ENCODE measurements around the gene EHD4. TPM values are rescaled to one million over a fixed set of nuclear protein-coding genes. Genes with fewer than 3 reads are reported as not detected.

Gene EHD4
- polyA plus RNA-seq, 3 donors: 12.8 to 16.0 (median 14.2) TPM

DNA sequence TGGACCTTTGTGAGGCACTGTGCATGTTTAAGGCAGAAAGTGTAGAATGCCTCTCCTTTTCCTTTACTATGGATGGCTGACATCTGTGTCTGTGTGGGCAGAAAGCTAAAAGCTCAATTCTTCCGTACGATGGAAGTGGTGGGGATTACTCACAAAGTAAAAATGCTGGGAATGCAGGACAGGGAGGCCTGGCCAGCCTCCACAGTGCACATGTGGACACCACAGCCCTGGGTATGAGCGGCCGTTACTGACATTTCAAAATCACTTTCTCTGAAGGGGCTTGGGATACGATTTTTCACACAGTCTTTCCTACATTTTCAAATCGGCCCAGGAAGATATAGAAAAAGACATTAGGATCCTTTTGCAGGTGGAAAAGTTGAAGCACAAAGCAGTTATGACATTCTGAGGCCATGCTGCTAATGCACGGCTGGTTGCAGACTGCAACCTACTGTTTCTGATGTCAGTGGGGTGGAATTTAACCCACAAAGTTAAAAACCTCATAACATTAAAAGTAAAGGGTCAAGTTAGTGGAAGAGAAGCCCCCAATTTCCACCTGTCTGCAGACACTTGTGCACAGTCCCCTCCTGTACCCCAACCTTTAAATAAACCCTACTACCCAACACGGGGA is 27.9 kb downstream of the EHD4 start:
- intact Hi-C loops (cut with micrococcal nuclease): no loop called here

DNA sequence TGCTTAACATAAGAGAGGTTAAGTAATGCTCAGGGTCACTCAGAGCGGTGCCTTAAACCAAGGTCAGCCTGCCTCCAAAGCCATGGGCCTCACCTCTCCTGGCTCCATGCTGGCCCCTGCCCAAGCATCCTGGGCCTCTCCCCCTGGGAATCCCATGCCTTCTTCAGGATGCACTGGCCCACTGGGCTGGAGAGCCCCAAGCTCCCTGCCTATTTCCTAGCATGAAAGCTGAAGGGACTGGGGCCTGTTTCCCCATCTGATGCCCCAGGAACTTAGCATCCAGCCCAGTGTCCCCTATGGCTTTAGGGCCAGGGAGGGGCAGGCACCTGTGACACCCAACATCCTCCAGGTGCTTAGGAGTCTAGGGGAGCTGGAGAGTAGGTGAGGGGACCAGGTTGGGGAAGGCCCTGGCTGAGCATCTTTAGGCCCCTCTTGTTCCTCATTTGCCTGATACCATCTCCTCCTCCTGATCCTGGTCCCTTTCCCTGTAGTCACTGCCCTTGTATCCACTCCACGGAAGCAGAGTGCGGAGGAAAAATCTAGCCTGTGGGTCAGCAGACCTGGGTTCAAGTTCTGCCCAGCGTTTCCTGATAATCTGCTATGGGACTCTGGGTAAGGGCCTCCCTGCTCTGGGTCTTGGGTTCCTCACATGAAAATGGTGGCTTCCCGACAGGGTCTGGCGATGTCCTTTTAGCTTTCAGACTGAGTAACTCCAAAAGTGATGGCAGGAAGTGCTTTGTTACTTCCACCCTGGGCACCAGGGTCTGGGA is 28.6 kb downstream of the EHD4 start:
- Histone ChIP-seq H4K20me1 (ENCODE audit: insufficient read depth, low read length) (peaks cover 55% of the 10 kb centered on the region), H3K4me3 (replicated peaks in 1 of 3; ENCODE audit: low read depth in 2 of 3, low read length in 3 of 3) (no peak overlapping the region), H3K27ac (ENCODE audit: low read depth in 1 of 2, low read length in 2 of 2) (peak overlapping the region in 1 of 2 donors; percentile 32), H3K4me2 (replicated peaks; ENCODE audit: extremely low read depth, low read length, poor library complexity, severe bottlenecking) (no peak overlapping the region), H3K9ac (ENCODE audit: insufficient read depth, low read length, poor library complexity, severe bottlenecking) (no peak overlapping the region), H3K9me3 (replicated peaks in 1 of 2; ENCODE audit: control insufficient read depth in 1 of 2, insufficient read depth in 1 of 2, low read length in 2 of 2) (no peaks in the 10 kb centered on the region), H3K36me3 (replicated peaks in 1 of 2; ENCODE audit: control insufficient read depth in 1 of 2, insufficient read depth in 2 of 2, low read length in 2 of 2) (peaks cover 59 to 93% of the 10 kb centered on the region in 2 donors), H2AFZ (ENCODE audit: insufficient read depth, low read depth, low read length, poor library complexity, severe bottlenecking) (no peak overlapping the region), H3K4me1 (ENCODE audit: control insufficient read depth in 1 of 2, insufficient read depth in 2 of 2, low read length in 2 of 2) (no peaks in the 10 kb centered on the region), H3K79me2 (ENCODE audit: insufficient read depth, low read length) (peaks cover 59% of the 10 kb centered on the region), H3K27me3 (ENCODE audit: control insufficient read depth in 2 of 2, insufficient read depth in 2 of 2, low read length in 2 of 2) (no peaks in the 10 kb centered on the region)
- Mint-ChIP-seq H3K36me3 (peaks cover 72 to 90% of the 10 kb centered on the region in 2 donors), H3K4me1 (no peaks in the 10 kb centered on the region), H3K9me3 (peaks cover 0 to 2% (median 0%) of the 10 kb centered on the region in 7 donors), H3K27me3 (ENCODE audit: low read depth in 3 of 3) (peaks cover 0 to 3% (median 0%) of the 10 kb centered on the region in 3 donors), H3K4me3 (no peak overlapping the region), H3K27ac (peak overlapping the region in 5 of 7 donors; percentile 6 to 69 (median 25))
- intact Hi-C loops (cut with micrococcal nuclease): no loop called here
- DNase-seq: no peak
- 100% methylated on average over 4 of the region's 6 CpGs for WGBS (ENCODE audit: insufficient coverage)
- TF ChIP-seq, protein P1, sequence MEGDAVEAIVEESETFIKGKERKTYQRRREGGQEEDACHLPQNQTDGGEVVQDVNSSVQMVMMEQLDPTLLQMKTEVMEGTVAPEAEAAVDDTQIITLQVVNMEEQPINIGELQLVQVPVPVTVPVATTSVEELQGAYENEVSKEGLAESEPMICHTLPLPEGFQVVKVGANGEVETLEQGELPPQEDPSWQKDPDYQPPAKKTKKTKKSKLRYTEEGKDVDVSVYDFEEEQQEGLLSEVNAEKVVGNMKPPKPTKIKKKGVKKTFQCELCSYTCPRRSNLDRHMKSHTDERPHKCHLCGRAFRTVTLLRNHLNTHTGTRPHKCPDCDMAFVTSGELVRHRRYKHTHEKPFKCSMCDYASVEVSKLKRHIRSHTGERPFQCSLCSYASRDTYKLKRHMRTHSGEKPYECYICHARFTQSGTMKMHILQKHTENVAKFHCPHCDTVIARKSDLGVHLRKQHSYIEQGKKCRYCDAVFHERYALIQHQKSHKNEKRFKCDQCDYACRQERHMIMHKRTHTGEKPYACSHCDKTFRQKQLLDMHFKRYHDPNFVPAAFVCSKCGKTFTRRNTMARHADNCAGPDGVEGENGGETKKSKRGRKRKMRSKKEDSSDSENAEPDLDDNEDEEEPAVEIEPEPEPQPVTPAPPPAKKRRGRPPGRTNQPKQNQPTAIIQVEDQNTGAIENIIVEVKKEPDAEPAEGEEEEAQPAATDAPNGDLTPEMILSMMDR (IDR thresholded peaks at IDR 0.05): no peak

More for the DNA sequence above, 27.9 kb downstream of the EHD4 start:
- Mint-ChIP-seq H3K4me3 (no peak overlapping the region), H3K36me3 (peaks cover 70 to 86% of the 10 kb centered on the region in 2 donors), H3K9me3 (peaks cover 0 to 2% (median 0%) of the 10 kb centered on the region in 7 donors), H3K4me1 (peaks cover 2% of the 10 kb centered on the region), H3K27ac (peak overlapping the region in 3 of 7 donors; percentile 24 to 67 (median 25)), H3K27me3 (ENCODE audit: low read depth in 3 of 3) (peaks cover 0 to 3% (median 0%) of the 10 kb centered on the region in 3 donors)
- Histone ChIP-seq H3K27ac (ENCODE audit: low read depth in 1 of 2, low read length in 2 of 2) (no peak overlapping the region), H3K9me3 (replicated peaks in 1 of 2; ENCODE audit: control insufficient read depth in 1 of 2, insufficient read depth in 1 of 2, low read length in 2 of 2) (no peaks in the 10 kb centered on the region), H2AFZ (ENCODE audit: insufficient read depth, low read depth, low read length, poor library complexity, severe bottlenecking) (no peak overlapping the region), H3K4me3 (replicated peaks in 1 of 3; ENCODE audit: low read depth in 2 of 3, low read length in 3 of 3) (no peak overlapping the region), H3K36me3 (replicated peaks in 1 of 2; ENCODE audit: control insufficient read depth in 1 of 2, insufficient read depth in 2 of 2, low read length in 2 of 2) (peaks cover 57 to 86% of the 10 kb centered on the region in 2 donors), H3K9ac (ENCODE audit: insufficient read depth, low read length, poor library complexity, severe bottlenecking) (no peak overlapping the region), H3K4me1 (ENCODE audit: control insufficient read depth in 1 of 2, insufficient read depth in 2 of 2, low read length in 2 of 2) (peaks cover 2 to 3% of the 10 kb centered on the region in 2 donors), H3K79me2 (ENCODE audit: insufficient read depth, low read length) (peaks cover 63% of the 10 kb centered on the region), H3K27me3 (ENCODE audit: control insufficient read depth in 2 of 2, insufficient read depth in 2 of 2, low read length in 2 of 2) (no peaks in the 10 kb centered on the region), H3K4me2 (replicated peaks; ENCODE audit: extremely low read depth, low read length, poor library complexity, severe bottlenecking) (no peak overlapping the region), H4K20me1 (ENCODE audit: insufficient read depth, low read length) (peaks cover 55% of the 10 kb centered on the region)
- 100% methylated on average over 1 of the region's 8 CpGs for WGBS (ENCODE audit: insufficient coverage)
- TF ChIP-seq, protein P1 (IDR thresholded peaks at IDR 0.05): no peak
- no peak for DNase-seq

All from CD14-positive monocyte (primary cell).